Esophagus squamous epithelium (tissue), 5 donors: ENCODE results near the gene PGGHG. TPM values are rescaled to one million over a fixed set of nuclear protein-coding genes. Genes with fewer than 3 reads are reported as not detected.

Experiments used
- DNase-seq: peaks from one replicate; lab custom pipeline; 2025; lab: John Stamatoyannopoulos, UW
- H3K27ac ChIP-seq, 4 donors: fragments of 200-600 bp; sonication (generic); one replicate each; pipeline ENCODE4 v1.5.1; 2016 to 2019; ENCODE audit warnings: mild to moderate bottlenecking in 1 of 4
- H3K27me3 ChIP-seq, 4 donors: fragments of 200-600 bp; sonication (generic); 1 replicate in 3 of 4; 2 replicates in 1 of 4; pipeline versions ENCODE4 v1.5.1 to v1.6.0; 2017 to 2021; ENCODE audit warnings: antibody characterized with exemption in 1 of 4
- H3K36me3 ChIP-seq, 3 donors: fragments of 200-600 bp; sonication (generic); one replicate each; pipeline ENCODE4 v1.5.1; 2016 to 2019
- H3K4me1 ChIP-seq, 3 donors: fragments of 200-600 bp; sonication (generic); one replicate each; pipeline ENCODE4 v1.5.1; 2017 to 2019
- H3K4me3 ChIP-seq, 4 donors: fragments of 200-600 bp; sonication (generic); 1 replicate in 3 of 4; 2 replicates in 1 of 4; pipeline ENCODE4 v1.5.1; 2016 to 2019; ENCODE audit warnings: mild to moderate bottlenecking in 2 of 4, moderate library complexity in 1 of 4
- H3K9me3 ChIP-seq, 3 donors: fragments of 200-600 bp; sonication (generic); one replicate each; pipeline ENCODE4 v1.5.1; 2016 to 2019
- POLR2A ChIP-seq, 4 donors: fragments of 450-650 bp; IDR thresholded peaks; one replicate each; pipeline ENCODE4 v1.6.1; 2017; ENCODE audit warnings: antibody characterized with exemption in 4 of 4, mild to moderate bottlenecking in 4 of 4, moderate library complexity in 3 of 4
- WGBS, 2 donors: methylation state at CpG; one replicate each; pipeline ENCODE4 v1.1.5; 2018; 5-methylcytosine and 5-hydroxymethylcytosine counted together
- intact Hi-C: fragments of 100-400 bp; cut with DNase I; formaldehyde crosslinking; loops from one replicate; pipeline ENCODE4 v1.15.0; 2022
- small RNA-seq, 4 donors: library from RNA; depleted of rRNA; stranded (forward); fragments of <200 nt; gene quantifications; one replicate each; pipeline ENCODE3, GENCODE V24; 2016
- total RNA-seq, 4 donors: library from RNA; depleted of rRNA; stranded (reverse); fragments of >200 nt; gene quantifications; one replicate each; pipeline ENCODE4 v1.1.0, GENCODE V29; 2016
- TF ChIP-seq, protein P1 (sequence below), 6 experiments: fragments of 450-650 bp in 4 of 6; fragments of 200-600 bp in 2 of 6; sonication (generic) in 2 of 6; IDR thresholded peaks; one replicate each; pipeline ENCODE4 v1.5.1; 2016 to 2019; ENCODE audit warnings: antibody characterized with exemption in 6 of 6, mild to moderate bottlenecking in 4 of 6, moderate library complexity in 4 of 6
- donor health status: DM: yes; HTN: yes; CAD: no.

PGGHG gene
- total RNA-seq, 4 donors from 2014 or later = 5.3 to 15.3 (median 5.9) TPM

DNA sequence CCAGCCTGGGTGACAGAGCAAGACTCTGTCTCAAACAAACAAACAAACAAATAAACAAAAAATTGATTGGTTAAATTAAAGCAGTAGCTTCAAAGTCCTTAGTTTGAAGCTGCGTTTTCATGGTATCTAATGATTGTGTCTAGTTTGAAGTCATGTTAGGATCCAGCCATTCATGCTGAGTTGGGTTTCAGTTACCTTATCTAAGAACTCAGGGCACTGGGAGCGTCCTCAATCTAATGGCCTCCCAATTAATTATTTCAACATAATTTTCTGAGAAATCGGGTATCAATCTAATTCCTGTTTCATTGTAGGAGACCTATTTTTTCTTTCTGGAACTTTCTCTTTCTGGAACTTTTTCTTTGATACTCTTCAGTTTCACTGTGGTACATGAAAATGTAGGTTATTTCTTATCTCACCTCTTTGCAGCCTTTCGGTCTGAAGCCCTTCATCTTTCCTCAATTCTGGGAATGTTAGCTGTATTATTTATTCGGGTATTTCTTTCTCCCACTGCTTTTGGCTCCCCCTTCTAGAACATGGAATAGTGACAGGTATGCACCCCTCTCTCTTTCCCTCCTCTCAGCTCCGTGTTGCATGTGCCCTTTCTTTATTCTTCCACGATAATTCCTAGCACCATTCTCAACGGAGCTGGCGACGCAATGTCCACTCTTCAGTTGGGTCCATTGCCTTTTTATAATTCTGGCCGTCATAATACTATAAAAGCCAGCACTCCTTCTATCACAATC, 56.1 kb downstream of the PGGHG start:
- 92% methylated on average over 11 of the region's 11 CpGs for WGBS, 2 donors
- peaks cover 3 to 12% (median 4%) of the 10 kb centered on the region in 3 donors for H3K4me1 ChIP-seq
- no peaks in the 10 kb centered on the region for H3K36me3 ChIP-seq
- TF ChIP-seq, protein P1, sequence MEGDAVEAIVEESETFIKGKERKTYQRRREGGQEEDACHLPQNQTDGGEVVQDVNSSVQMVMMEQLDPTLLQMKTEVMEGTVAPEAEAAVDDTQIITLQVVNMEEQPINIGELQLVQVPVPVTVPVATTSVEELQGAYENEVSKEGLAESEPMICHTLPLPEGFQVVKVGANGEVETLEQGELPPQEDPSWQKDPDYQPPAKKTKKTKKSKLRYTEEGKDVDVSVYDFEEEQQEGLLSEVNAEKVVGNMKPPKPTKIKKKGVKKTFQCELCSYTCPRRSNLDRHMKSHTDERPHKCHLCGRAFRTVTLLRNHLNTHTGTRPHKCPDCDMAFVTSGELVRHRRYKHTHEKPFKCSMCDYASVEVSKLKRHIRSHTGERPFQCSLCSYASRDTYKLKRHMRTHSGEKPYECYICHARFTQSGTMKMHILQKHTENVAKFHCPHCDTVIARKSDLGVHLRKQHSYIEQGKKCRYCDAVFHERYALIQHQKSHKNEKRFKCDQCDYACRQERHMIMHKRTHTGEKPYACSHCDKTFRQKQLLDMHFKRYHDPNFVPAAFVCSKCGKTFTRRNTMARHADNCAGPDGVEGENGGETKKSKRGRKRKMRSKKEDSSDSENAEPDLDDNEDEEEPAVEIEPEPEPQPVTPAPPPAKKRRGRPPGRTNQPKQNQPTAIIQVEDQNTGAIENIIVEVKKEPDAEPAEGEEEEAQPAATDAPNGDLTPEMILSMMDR (IDR thresholded peaks at IDR 0.05) = no peak
- no peak for TF ChIP-seq POLR2A (IDR thresholded peaks at IDR 0.05)
- intact Hi-C loops = no loop called here
- H3K4me3 ChIP-seq = no peak overlapping the region
- H3K27ac ChIP-seq = no peak overlapping the region
- H3K27me3 ChIP-seq = peaks cover 0 to 43% (median 0%) of the 10 kb centered on the region in 4 donors
- H3K9me3 ChIP-seq = no peaks in the 10 kb centered on the region
- no peak for DNase-seq

Small RNAs within 50 kb of the gene (small RNA-seq; reads per million reads assigned to genes)
- 0 reads per million in 4 donors for gene AC136475.6

Other genes with a start within 250 kb of the PGGHG start
- not detected for gene SCGB1C1, start 96.0 kb upstream of the PGGHG start, total RNA-seq
- gene BET1L, start 81.7 kb upstream of the PGGHG start, total RNA-seq = 10 to 100 TPM; 16.3 to 24.8 (median 17.1) TPM
- gene RIC8A, start 81.4 kb upstream of the PGGHG start, total RNA-seq = 10 to 100 TPM; 48.3 to 71.1 (median 60.2) TPM
- 1 to 10 TPM; 2.5 to 8.3 (median 6.1) TPM for gene SIRT3, start 52.8 kb upstream of the PGGHG start, total RNA-seq
- gene PSMD13, start 52.1 kb upstream of the PGGHG start, total RNA-seq = 100 to 1,000 TPM in 2 of 4 donors, 10 to 100 TPM in 2; 46.4 to 116 (median 105) TPM
- gene NLRP6, start 10.7 kb upstream of the PGGHG start, total RNA-seq = 1 to 10 TPM in 1 of 4 donors, under 1 TPM in 1, not detected in 2; 0.75 to 1.3 TPM
- gene IFITM5, start 10.4 kb downstream of the PGGHG start, total RNA-seq = not detected
- gene IFITM2, start 18.7 kb downstream of the PGGHG start, total RNA-seq = 10 to 100 TPM; 14.4 to 67.5 (median 50.3) TPM
- gene IFITM1, start 24.9 kb downstream of the PGGHG start, total RNA-seq = 100 to 1,000 TPM in 1 of 4 donors, 10 to 100 TPM in 3; 26.3 to 133 (median 60.0) TPM
- gene IFITM3, start 31.7 kb downstream of the PGGHG start, total RNA-seq = 100 to 1,000 TPM in 2 of 4 donors, 10 to 100 TPM in 2; 45.3 to 159 (median 113) TPM
- gene B4GALNT4, start 80.4 kb downstream of the PGGHG start, total RNA-seq = 1 to 10 TPM in 3 of 4 donors, under 1 TPM in 1; 0.97 to 7.9 (median 3.3) TPM
- 1,000 to 10,000 TPM in 1 of 4 donors, 100 to 1,000 TPM in 3; 314 to 1,016 (median 520) TPM for gene PKP3, start 105.1 kb downstream of the PGGHG start, total RNA-seq
- 10 to 100 TPM; 15.5 to 35.1 (median 16.1) TPM for gene SIGIRR, start 125.9 kb downstream of the PGGHG start, total RNA-seq
- gene ANO9, start 152.9 kb downstream of the PGGHG start, total RNA-seq = 10 to 100 TPM; 11.0 to 22.1 (median 16.2) TPM
- 10 to 100 TPM; 15.8 to 34.3 (median 22.8) TPM for gene PTDSS2, start 161.2 kb downstream of the PGGHG start, total RNA-seq
- 100 to 1,000 TPM; 206 to 378 (median 222) TPM for gene RNH1, start 218.1 kb downstream of the PGGHG start, total RNA-seq
- gene HRAS, start 246.4 kb downstream of the PGGHG start, total RNA-seq = 100 to 1,000 TPM in 2 of 4 donors, 10 to 100 TPM in 2; 56.7 to 106 (median 85.2) TPM
- gene LRRC56, start 248.4 kb downstream of the PGGHG start, total RNA-seq = 1 to 10 TPM in 2 of 4 donors, under 1 TPM in 2; 0.35 to 2.3 (median 1.2) TPM